NCI-H524 treated with DMSO at 0.1 percent for 48 hours (cell line): Measurements from ENCODE around the gene CASR.

Experiments
- DNase-seq: peaks from one replicate; lab custom pipeline; 2025; lab: John Stamatoyannopoulos, UW

Gene CASR

GRCh38 chr3:122215592-122216298 is 32.3 kb downstream of the CASR start:
- DNase-seq = no peak

- no peak for DNase-seq
Measured at GRCh38 chr3:122217901-122218300, 34.4 kb downstream of the CASR start.

- no peak for DNase-seq
Measured at GRCh38 chr3:122219242-122219872, 35.9 kb downstream of the CASR start.

GRCh38 chr3:122227036-122227781 is 43.7 kb downstream of the CASR start:
- DNase-seq = no peak

GRCh38 chr3:122230174-122230573 is 46.7 kb downstream of the CASR start:
- DNase-seq = no peak

- DNase-seq = no peak
Measured at GRCh38 chr3:122231465-122232157, 48.1 kb downstream of the CASR start.

GRCh38 chr3:122232485-122232884 is 49.0 kb downstream of the CASR start:
- DNase-seq = no peak

GRCh38 chr3:122233101-122233952 is 49.9 kb downstream of the CASR start:
- no peak for DNase-seq

GRCh38 chr3:122234117-122234516 is 50.6 kb downstream of the CASR start:
- no peak for DNase-seq

- no peak for DNase-seq
Measured at GRCh38 chr3:122235147-122235546, 51.7 kb downstream of the CASR start.

GRCh38 chr3:122239112-122239511 is 55.6 kb downstream of the CASR start:
- DNase-seq = no peak

GRCh38 chr3:122245513-122246174 is 62.2 kb downstream of the CASR start:
- no peak for DNase-seq

- no peak for DNase-seq
Measured at GRCh38 chr3:122246199-122246598, 62.7 kb downstream of the CASR start.

- no peak for DNase-seq
Measured at GRCh38 chr3:122247087-122247824, 63.8 kb downstream of the CASR start.

GRCh38 chr3:122247825-122248185 is 64.3 kb downstream of the CASR start:
- no peak for DNase-seq

- no peak for DNase-seq
Measured at GRCh38 chr3:122251428-122251827, 68.0 kb downstream of the CASR start.

- DNase-seq = no peak
Measured at GRCh38 chr3:122253581-122253980, 70.1 kb downstream of the CASR start.

GRCh38 chr3:122255757-122256439 is 72.4 kb downstream of the CASR start:
- DNase-seq = no peak

- no peak for DNase-seq
Measured at GRCh38 chr3:122257644-122258364, 74.3 kb downstream of the CASR start.
